ENCODE measurements around the gene IL1RL1. TPM values are rescaled to one million over a fixed set of nuclear protein-coding genes. Genes with fewer than 3 reads are reported as not detected.

IL1RL1 gene
- total RNA-seq, 2 experiments from 2014 or later: 0.09 to 0.20 TPM

DNA sequence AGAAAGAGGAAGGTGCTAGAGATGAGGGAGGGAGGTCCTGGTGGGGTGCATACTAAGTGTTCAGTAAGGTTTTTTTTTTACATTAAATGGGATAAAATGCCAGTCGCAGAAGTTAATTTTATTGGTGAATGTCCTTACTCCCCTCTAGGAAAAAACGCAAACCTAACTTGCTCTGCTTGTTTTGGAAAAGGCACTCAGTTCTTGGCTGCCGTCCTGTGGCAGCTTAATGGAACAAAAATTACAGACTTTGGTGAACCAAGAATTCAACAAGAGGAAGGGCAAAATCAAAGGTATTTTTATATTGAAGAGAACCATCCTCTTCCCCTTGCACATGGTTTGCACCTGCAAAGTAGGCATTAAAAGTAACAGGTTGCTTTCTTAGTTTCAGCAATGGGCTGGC lies 31.5 kb downstream of the IL1RL1 start:
- intact Hi-C loops (cut with micrococcal nuclease): no loop called here
- no peak for DNase-seq
- Mint-ChIP-seq H3K4me3 (no peak overlapping the region), H3K27ac (no peak overlapping the region), H3K27me3 (no peaks in the 10 kb centered on the region), H3K36me3 (ENCODE audit: low read depth) (no peaks in the 10 kb centered on the region), H3K9me3 (no peaks in the 10 kb centered on the region), H3K4me1 (ENCODE audit: low read depth) (peaks cover 2% of the 10 kb centered on the region)
- ATAC-seq: no peak
- TF ChIP-seq CTCF (IDR thresholded peaks at IDR 0.05): no peak
- CTCF ChIA-PET: interaction anchor here (1.3 to 1.5 kb wide), 2 partner anchors 103 to 323 kb away, joined by 3 to 6 read pairs; no protein-coding TSS in a partner anchor
- POLR2A ChIA-PET: interaction anchor here (0.6 kb wide), 1 partner anchor 93 kb away, joined by 3 read pairs; no protein-coding TSS in a partner anchor

DNA sequence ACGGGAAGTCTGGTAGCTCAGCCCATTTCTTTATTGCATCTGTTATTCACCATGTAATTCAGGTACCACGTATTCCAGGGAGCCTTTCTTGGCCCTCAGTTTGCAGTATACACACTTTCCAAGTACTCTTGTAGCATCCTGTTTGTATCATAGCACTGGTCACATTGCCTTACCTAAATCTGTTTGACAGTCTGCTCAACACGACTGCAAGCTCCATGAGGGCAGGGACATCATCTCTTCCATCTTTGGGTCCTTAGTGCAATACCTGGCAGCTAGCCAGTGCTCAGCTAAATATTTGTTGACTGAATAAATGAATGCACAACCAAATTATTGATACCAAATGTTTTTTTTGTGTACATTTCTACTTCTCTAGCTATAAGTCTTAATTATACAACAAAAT lies 33.0 kb downstream of the IL1RL1 start:
- Mint-ChIP-seq H3K9me3 (no peaks in the 10 kb centered on the region), H3K27me3 (no peaks in the 10 kb centered on the region), H3K27ac (no peak overlapping the region), H3K4me1 (ENCODE audit: low read depth) (no peaks in the 10 kb centered on the region), H3K4me3 (no peak overlapping the region), H3K36me3 (ENCODE audit: low read depth) (no peaks in the 10 kb centered on the region)
- intact Hi-C loops (cut with micrococcal nuclease): no loop called here
- POLR2A ChIA-PET: no interaction called here
- ATAC-seq: no peak
- no peak for TF ChIP-seq CTCF (IDR thresholded peaks at IDR 0.05)
- CTCF ChIA-PET: no interaction called here
- DNase-seq: no peak

DNA sequence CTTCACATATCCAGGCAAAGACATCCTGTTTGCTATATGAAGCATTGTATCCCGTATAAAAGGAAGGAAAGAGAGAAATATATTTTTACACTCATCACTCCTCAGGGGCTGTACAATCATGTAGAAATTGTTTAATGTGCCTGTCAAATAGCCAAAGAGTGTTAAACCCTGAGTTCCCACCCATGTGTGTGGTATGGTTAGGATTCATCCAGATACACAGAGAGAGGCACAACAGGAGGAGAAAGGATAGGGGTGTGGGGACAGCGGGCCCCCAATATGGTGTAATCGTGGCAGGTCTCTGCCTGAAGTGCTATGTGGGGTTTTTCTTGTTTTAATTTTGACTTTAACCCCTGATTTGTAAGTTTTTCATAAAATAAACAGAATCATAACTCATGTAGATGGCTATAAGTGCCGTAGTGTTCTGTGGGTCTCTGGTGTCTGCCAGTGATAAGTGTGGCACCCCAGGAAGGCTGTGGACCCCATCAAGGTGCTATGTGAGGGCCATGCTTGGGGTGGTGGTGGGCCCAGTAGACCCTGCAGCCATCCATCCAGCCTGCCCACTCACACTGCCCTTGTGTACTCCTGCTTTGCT lies 34.1 kb downstream of the IL1RL1 start:
- ATAC-seq: no peak
- DNase-seq: no peak
- ChIA-PET POLR2A (no interaction called here), CTCF (interaction anchor here (1.0 to 1.3 kb wide), 2 partner anchors 97 to 105 kb away, joined by 3 read pairs; no protein-coding TSS in a partner anchor)
- Mint-ChIP-seq H3K9me3 (no peaks in the 10 kb centered on the region), H3K36me3 (ENCODE audit: low read depth) (no peaks in the 10 kb centered on the region), H3K4me1 (ENCODE audit: low read depth) (no peaks in the 10 kb centered on the region), H3K4me3 (no peak overlapping the region), H3K27me3 (no peaks in the 10 kb centered on the region), H3K27ac (no peak overlapping the region)
- TF ChIP-seq CTCF (IDR thresholded peaks at IDR 0.05): no peak
- intact Hi-C loops (cut with micrococcal nuclease): no loop called here

- Mint-ChIP-seq H3K9me3 (no peaks in the 10 kb centered on the region), H3K27ac (no peak overlapping the region), H3K4me3 (no peak overlapping the region), H3K4me1 (ENCODE audit: low read depth) (no peaks in the 10 kb centered on the region), H3K27me3 (no peaks in the 10 kb centered on the region), H3K36me3 (ENCODE audit: low read depth) (no peaks in the 10 kb centered on the region)
- CTCF ChIA-PET: interaction anchor here (1.0 to 1.3 kb wide), 2 partner anchors 96 to 106 kb away, joined by 3 read pairs; no protein-coding TSS in a partner anchor
- ATAC-seq (no peak), DNase-seq (no peak)
- intact Hi-C loops (cut with micrococcal nuclease): no loop called here
- no peak for TF ChIP-seq CTCF (IDR thresholded peaks at IDR 0.05)
- POLR2A ChIA-PET: interaction anchor here (0.6 kb wide), 1 partner anchor 116 kb away, joined by 3 read pairs; no protein-coding TSS in a partner anchor
Observed at GRCh38 chr2:102346381-102347130, 35.2 kb downstream of the IL1RL1 start.
